Activated CD8-positive, alpha-beta memory T cell treated with anti-CD3 and anti-CD28 coated beads, Interleukin-2, amount 50 U/mL, for 48 hours (primary cell): ENCODE results near the gene MRPL46.
A peak's percentile ranks its signal among the peaks of the same experiment; 100 is the strongest.
"Not testable (repeated sequence)": the region's sequence is repeated elsewhere in the genome, so short reads cannot be mapped to it uniquely, and the experiment has no call there.

Source experiments
- DNase-seq: peaks from one replicate; pipeline ENCODE4 v3.0.0-alpha.2; 2020

MRPL46 gene

GRCh38 chr15:88477126-88477525 is 9.9 kb upstream of the MRPL46 start:
- DNase-seq = no peak

- DNase-seq = no peak
Measured at GRCh38 chr15:88476635-88477060, 9.5 kb upstream of the MRPL46 start.

GRCh38 chr15:88473661-88474293 is 6.6 kb upstream of the MRPL46 start:
- DNase-seq = not testable (repeated sequence)

DNA sequence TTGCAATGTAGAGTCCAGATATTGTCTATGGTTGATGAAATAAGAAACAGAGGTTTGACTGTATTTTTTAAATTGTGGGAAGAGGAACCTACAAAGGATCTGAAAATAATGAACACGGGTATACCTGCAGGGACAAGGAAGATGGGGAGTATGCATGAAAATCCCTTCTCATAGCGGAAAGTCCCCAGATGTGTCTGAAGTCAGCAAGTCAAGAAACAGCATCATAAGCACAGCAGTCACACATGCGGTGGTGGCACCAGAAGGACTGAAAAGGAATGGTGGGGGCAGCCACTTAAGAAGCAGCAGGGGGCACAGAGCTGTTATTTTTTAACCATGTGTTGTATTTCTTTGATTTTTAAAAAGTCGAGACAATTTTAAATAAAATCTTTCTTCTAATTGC is 5.0 kb upstream of the MRPL46 start:
- no peak for DNase-seq

DNA sequence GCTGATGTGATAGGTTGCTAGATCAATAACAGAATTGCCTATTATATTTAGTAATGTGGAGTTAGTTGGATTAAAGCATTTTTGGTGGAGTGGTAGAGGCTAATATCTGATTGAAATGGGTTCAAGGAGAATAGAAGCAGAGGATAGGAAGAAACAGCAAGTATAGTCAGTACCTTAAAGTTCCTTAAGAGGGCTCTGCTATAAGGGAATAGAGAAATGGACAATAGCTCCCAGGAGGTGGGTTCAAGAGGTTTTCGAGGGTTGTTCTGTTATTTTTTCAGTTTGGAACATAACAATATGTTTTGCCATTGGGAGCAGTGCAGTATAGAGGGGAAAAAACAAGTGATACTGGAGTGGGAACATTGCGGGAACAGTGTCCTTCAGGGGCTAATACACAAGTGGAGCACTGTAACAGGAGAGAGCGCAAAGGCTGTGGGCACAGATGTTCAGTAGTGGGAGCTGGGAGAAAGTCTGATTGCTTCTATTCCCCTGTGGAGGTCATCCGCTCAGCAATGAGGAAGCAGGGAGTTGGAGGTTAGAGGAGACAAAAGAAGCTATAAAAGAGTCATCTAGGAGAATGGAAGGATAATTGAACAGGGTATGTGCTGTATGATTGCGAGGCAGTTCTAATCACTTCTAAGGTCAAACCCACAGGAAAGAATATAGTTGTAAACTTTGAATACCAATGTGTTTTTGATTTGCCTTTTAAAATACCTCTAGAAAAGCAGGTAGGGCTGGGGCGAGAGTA is 3.6 kb upstream of the MRPL46 start:
- DNase-seq = no peak

DNA sequence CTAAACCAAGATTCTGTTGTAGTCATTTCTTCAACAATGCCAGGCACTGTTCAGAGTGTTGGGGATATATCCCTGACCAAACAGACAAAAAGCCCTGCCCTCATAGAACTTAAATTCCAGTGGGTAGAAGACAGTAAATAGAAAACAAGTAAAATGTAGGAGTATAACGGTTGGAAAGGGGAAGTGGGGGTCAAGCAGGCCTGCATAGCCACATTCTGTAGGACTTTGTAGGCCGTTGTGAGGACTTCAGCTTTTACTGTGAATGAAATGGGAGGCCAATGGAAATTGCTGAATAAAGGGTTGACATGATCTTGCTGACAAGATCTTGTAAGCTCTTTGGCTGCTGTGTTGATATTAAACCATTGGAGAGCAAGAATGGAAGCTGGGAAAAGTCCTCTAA is 2.1 kb upstream of the MRPL46 start:
- DNase-seq = no peak

DNA sequence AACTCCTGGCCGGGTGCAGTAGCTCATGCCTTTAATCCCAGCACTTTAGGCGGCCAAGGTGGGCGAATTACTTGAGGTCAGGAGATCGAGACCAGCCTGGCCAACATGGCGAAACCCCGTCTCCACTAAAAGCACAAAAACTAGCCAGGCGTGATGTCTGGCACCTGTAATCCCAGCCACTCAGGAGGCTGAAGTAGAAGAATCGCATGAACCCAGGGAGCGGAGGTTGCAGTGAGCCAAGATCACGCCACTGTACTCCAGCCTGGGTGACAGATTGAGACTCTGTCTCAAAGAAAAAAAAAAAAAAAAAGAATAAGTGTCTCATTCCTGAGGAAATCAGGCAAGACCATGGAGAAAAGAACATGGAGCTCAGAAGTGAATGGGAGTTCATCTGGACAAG is 1.5 kb upstream of the MRPL46 start:
- DNase-seq = not testable (repeated sequence)

DNA sequence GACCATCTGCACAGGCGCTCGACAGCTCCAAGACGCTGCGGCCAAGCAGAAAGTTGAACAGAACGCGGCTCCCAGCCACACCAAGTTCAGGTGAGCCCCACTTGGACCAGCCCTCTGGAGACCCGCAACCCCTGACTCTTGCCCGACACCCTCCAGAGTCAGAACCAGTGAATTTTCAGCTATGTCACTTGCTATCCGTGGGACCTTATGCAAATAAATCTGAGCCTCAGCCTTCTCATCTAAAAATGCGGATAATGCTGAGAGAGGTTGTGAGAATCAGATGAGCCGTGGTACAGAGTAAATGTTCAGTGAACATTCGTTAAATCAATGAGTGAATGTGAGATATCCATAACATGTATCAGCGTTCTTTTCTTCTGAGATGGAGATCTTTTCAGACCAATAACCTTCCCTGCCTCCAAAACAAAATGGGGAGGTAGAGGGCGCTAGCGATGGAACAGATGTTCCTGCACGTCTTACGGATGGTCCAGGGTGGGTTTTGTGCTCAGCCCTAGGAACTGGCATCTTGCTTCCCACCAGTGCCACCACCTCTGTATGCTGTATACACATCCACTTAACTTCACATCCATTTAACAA is 844 bp upstream of the MRPL46 start:
- no peak for DNase-seq

DNA sequence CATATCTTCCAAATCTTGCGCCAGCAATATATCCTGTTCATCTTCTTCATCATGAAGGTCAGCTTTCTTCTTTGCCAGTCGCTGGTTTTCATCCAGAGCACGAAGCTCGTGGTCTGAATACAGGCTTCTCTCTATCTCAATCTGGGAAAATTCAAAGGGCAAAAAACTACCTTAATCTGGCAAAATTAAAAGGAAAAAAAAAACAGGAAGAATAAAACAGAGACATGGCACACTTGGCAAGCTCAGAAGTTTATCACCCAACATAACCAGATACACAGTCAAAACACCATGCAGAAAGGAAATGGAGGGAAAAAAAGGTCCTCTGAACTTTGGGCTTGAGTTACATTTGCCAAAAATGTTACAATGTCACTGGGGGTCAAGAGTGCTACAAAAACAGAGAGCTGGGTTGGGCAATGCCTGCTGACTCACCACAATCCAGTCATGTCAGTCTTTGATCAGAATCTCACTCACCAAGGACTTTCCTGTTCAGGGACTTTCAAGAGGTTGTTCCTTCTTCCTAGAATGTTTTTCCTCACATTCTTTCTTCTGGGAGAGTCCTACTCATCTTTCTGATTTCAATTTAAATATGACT is 1.5 kb downstream of the MRPL46 start:
- no peak for DNase-seq

DNA sequence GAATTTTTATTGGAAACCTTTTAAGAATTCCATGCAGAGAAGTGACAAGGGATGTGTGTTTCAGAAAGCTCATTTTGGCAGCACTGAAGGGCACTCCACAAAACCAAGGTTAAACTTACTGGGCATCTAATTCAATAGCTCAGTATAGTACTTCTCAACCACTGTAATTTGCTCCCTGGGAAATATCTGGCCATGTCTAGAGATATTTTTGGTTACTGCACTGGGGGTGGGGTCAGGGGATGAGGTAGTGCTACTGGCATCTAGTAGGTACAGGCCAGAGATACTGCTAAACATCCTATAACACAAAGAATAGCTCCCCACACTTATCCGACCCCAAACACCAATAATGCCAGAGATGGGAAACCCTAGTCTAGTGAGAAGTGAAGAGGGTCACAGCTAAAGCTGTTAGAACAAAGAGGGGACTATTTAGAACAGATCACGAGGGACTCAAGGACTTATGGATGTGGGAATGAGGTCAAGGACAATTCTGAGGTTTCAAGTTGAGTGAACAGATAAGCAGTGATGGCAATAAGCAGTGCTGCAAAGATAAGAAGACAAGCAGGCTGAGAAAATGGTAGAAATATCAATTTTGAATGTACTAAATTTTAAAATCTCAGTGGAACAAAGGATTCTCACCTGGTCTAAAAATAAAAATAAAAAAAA is 3.2 kb downstream of the MRPL46 start:
- no peak for DNase-seq

GRCh38 chr15:88456733-88457132 is 10.5 kb downstream of the MRPL46 start:
- DNase-seq = no peak

DNA sequence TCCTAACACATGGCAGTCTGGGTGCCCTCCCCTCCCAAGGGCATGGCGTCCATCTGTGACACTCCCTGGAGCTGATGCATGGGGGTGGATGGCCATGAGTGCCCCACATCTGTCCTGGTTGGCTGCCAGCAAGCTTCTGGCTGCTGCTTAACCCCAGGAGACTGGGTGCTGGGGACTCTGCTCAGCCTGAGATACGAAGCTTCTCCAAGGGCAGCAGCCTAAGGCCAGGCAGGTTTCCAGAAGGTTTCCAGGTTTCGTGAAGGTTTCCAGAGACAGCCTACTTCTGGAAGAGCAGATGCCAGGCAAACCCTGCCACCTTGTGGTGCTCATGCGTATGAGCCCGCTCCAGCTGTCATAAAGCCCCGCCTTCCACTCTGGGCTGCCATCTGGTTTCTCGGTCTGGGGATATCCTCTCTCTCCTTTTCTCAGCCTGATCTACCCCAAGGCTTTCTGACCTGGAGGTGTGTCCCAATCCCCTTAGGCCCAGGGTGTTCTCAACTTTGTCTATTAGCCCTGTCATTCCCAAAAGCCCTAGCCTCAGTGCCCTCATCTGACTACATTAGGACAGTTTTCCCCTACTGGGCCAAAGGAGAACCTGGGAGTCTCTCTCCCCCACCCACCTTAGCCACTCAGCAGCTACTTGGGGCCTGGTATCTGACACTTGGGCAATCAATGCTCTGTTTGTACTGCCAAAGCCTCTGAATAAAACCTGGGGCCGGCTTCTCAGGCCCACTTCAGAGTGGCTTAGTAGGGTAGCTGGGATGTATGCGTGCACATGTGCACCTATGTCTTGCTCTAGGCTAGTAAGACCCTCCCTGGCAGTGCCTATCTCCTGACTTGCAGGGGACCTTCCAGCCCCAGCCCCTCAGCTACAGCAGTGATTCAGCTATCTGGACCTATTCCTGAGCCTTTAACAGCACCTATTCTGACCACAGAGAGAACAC is 12.0 kb downstream of the MRPL46 start:
- DNase-seq = peak; percentile 70

- no peak for DNase-seq
Measured at GRCh38 chr15:88454236-88454635, 13.0 kb downstream of the MRPL46 start.

DNA sequence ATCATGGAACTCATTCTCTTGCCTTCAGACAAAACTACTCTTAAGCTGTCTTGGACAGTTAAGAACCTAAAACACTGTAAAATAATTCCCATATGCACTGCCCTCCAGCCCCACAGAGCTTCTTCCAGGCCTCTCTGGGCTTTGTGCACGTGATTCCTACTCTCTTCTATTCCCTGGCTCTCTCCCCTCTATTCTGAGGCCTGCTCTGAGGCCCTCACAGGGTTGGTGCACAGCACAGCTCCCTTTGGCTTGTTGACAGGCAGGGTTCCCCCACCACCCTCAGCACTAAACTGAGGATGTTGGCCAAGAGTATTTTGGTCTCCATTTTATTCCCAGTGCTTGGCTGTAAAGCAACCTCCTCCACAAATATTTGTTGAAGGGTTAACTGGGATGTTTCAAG is 13.5 kb downstream of the MRPL46 start:
- DNase-seq = no peak

DNA sequence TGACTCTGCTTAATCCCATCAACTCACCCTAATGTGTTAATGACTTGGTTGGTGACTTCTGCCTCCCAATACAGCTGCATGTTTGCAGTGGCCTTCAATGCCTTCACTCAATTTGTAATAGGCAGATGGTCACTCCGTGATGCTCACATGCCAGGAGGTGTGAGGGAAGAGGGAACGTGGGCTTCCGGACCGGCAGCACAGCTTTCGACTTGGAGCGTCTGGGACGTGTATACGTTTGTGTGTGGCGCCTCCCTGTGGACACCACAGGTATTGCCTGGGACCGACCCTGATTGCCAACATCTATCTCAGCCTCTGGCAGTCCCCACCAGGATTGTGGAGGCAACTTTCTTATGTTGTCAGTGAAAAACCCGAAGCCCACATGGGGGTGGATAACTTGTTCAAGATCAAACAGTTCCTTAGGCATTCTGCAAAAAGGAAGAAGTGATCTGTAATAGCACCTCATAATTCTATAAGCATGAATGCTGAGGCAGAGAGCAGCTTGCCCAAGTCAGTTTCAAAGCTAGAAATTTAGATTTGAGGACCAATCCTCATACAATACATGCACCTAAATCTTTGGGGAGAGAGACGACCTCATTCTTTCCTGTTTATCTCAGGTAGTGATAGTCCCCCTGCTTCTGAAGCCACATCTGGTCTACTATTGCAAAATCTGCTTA is 16.9 kb downstream of the MRPL46 start:
- DNase-seq = peak; percentile 96

DNA sequence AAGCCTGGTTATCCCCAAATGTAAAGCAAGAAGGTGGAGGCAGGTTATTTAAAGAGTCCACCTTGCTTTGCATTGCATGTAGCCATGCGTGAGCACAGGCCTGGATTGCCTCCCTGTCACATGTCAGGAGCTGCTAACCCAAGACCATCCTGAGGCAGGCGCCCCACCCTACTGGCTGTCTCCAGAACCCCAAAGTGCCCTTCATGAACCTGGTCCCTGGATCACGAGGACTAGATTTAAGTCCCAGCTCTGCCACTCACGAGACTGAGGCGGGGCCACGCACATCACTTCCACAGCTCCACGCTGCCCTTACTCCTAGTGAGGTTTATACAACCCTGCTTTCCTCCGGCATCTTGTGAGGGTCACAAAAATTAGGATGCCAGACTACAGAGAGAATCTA is 17.6 kb downstream of the MRPL46 start:
- no peak for DNase-seq

- DNase-seq = no peak
Measured at GRCh38 chr15:88448991-88449461, 18.2 kb downstream of the MRPL46 start.

DNA sequence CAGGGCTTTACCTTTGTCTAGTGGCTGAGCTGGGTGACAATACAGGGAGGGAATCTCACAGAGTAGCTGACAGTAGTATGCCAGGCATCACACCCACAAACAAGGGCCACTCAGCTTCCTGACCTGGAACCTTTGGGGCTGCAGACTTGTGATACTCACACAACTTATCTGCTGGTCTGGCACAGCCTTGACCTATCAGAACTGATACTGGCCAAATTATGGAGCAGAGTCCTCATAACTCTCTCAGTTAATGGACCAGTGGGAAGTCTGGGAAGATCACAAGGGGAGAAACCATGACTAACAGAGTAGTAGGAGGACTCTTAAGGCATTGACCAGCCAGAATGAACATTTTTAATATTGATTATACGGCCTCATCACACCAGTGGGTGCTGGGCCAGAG is 19.4 kb downstream of the MRPL46 start:
- no peak for DNase-seq

- no peak for DNase-seq
Measured at GRCh38 chr15:88447206-88447605, 20.0 kb downstream of the MRPL46 start.

DNA sequence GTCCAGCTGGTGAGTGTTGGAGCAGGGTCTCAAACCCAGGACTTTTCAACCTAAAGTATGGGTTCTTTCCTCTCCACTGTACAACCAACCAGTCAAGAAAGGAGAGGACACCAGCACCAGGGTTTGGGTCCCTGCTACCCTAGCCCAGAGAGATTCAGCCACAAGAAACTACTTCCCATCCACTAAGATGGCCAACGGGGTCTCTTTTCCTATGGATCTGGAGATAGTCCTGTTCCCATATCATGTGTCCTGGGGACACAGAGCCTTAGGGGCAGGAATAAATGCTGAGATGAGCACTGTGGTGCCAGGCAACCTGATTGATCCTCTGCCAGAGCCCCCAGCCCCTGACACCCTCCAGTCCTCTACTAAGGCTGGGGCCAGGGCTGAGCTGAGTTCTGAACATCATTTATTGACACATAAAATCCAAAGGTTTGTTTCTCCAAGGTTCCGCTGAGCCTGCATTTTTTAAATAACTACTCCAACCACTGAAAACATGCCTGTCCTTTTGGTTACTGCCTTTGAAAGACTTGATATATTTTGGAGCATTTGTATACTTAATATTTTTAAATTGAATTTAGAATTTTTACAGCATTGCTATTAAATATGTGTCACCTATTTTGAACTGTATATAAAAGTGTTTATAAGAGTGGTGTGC is 26.0 kb downstream of the MRPL46 start:
- no peak for DNase-seq

DNA sequence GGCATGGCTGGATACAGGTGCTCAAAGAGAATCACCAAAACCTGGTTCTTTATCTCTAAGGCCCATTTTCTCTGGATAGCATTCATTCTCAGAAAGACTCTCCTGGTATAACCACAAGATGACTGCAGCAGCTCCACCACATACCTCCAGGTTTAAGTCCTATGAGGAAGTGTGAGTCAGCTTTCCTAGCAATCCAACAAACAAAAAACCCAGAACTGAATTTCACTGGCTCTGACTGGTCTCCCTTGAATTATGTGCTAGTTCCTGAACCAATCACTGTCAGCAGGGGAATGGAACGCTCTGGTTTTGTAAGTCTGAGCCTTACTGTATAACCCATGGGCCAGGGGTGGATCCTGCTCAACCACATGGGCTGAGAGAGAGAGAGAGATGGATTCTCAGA is 27.2 kb downstream of the MRPL46 start:
- DNase-seq = no peak
